ENCODE data around the gene CORIN.

DNA sequence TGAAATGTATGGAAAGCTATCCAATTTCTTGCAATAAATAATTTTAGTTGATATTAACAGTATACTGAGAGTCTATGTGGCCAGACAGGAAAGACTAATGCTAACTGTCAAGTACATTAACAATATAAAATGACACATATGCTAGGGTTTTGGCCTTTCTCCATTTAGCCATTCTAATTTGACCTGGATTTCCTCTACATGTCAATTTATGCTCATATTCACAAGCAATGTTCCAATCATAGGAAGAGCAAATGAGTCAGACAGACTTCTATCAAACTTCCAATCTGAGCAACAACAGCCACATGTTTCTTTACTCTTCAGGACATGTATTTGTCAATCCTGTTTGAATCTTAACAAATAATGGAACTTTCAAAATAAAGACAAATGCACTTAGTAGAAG is 53.6 kb downstream of the CORIN start:
- TF ChIP-seq, protein P1, sequence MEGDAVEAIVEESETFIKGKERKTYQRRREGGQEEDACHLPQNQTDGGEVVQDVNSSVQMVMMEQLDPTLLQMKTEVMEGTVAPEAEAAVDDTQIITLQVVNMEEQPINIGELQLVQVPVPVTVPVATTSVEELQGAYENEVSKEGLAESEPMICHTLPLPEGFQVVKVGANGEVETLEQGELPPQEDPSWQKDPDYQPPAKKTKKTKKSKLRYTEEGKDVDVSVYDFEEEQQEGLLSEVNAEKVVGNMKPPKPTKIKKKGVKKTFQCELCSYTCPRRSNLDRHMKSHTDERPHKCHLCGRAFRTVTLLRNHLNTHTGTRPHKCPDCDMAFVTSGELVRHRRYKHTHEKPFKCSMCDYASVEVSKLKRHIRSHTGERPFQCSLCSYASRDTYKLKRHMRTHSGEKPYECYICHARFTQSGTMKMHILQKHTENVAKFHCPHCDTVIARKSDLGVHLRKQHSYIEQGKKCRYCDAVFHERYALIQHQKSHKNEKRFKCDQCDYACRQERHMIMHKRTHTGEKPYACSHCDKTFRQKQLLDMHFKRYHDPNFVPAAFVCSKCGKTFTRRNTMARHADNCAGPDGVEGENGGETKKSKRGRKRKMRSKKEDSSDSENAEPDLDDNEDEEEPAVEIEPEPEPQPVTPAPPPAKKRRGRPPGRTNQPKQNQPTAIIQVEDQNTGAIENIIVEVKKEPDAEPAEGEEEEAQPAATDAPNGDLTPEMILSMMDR (IDR thresholded peaks at IDR 0.05), result no peak
- TF ChIP-seq EZH2 (IDR thresholded peaks at IDR 0.05; ENCODE audit: borderline replicate concordance, insufficient read depth, low read depth, low read length, poor library complexity, severe bottlenecking), result no peak

All from B cell (primary cell).